ENCODE results near the gene KDELR3. TPM values are rescaled to one million over a fixed set of nuclear protein-coding genes. Genes with fewer than 3 reads are reported as not detected.

KDELR3 gene
- total RNA-seq, 1 donor from 2014 or later = 3.7 TPM

- H3K27ac Mint-ChIP-seq (ENCODE audit: unreplicated experiment) = peak overlapping the region; percentile 26
- no peak overlapping the region for H3K4me3 Mint-ChIP-seq (ENCODE audit: unreplicated experiment)
- no peak for TF ChIP-seq CTCF (IDR thresholded peaks at IDR 0.05; ENCODE audit: unreplicated experiment)
- H3K9me3 Mint-ChIP-seq (ENCODE audit: unreplicated experiment) = no peaks in the 10 kb centered on the region
- no peaks in the 10 kb centered on the region for H3K4me1 Mint-ChIP-seq (ENCODE audit: unreplicated experiment)
- peaks cover 1% of the 10 kb centered on the region for H3K27me3 Mint-ChIP-seq (ENCODE audit: unreplicated experiment)
- peaks cover 35% of the 10 kb centered on the region for H3K36me3 Mint-ChIP-seq (ENCODE audit: low read depth, unreplicated experiment)
- DNase-seq (ENCODE audit: low spot score) = no peak
Measured at GRCh38 chr22:38481162-38481870, 13.4 kb downstream of the KDELR3 start.

- DNase-seq (ENCODE audit: low spot score) = no peak
- H3K9me3 Mint-ChIP-seq (ENCODE audit: unreplicated experiment) = no peaks in the 10 kb centered on the region
- H3K27ac Mint-ChIP-seq (ENCODE audit: unreplicated experiment) = no peak overlapping the region
- no peaks in the 10 kb centered on the region for H3K4me1 Mint-ChIP-seq (ENCODE audit: unreplicated experiment)
- no peak for TF ChIP-seq CTCF (IDR thresholded peaks at IDR 0.05; ENCODE audit: unreplicated experiment)
- peaks cover 1% of the 10 kb centered on the region for H3K27me3 Mint-ChIP-seq (ENCODE audit: unreplicated experiment)
- H3K36me3 Mint-ChIP-seq (ENCODE audit: low read depth, unreplicated experiment) = peaks cover 35% of the 10 kb centered on the region
- no peak overlapping the region for H3K4me3 Mint-ChIP-seq (ENCODE audit: unreplicated experiment)
Measured at GRCh38 chr22:38481871-38482332, 14.0 kb downstream of the KDELR3 start.

- Mint-ChIP-seq H3K27ac (ENCODE audit: unreplicated experiment) (no peak overlapping the region), H3K4me1 (ENCODE audit: unreplicated experiment) (peaks cover under 1% of the 10 kb centered on the region), H3K9me3 (ENCODE audit: unreplicated experiment) (no peaks in the 10 kb centered on the region), H3K36me3 (ENCODE audit: low read depth, unreplicated experiment) (peaks cover 36% of the 10 kb centered on the region), H3K4me3 (ENCODE audit: unreplicated experiment) (no peak overlapping the region), H3K27me3 (ENCODE audit: unreplicated experiment) (peaks cover 2% of the 10 kb centered on the region)
- no peak for DNase-seq (ENCODE audit: low spot score)
- TF ChIP-seq CTCF (IDR thresholded peaks at IDR 0.05; ENCODE audit: unreplicated experiment) = no peak
Measured at GRCh38 chr22:38482662-38483308, 14.9 kb downstream of the KDELR3 start.

GRCh38 chr22:38484244-38484643, 16.3 kb downstream of the KDELR3 start:
- no peak for TF ChIP-seq CTCF (IDR thresholded peaks at IDR 0.05; ENCODE audit: unreplicated experiment)
- H3K27ac Mint-ChIP-seq (ENCODE audit: unreplicated experiment) = no peak overlapping the region
- H3K4me3 Mint-ChIP-seq (ENCODE audit: unreplicated experiment) = peak overlapping the region; percentile 33
- H3K36me3 Mint-ChIP-seq (ENCODE audit: low read depth, unreplicated experiment) = peaks cover 46% of the 10 kb centered on the region
- DNase-seq (ENCODE audit: low spot score) = no peak
- H3K27me3 Mint-ChIP-seq (ENCODE audit: unreplicated experiment) = peaks cover 4% of the 10 kb centered on the region
- H3K9me3 Mint-ChIP-seq (ENCODE audit: unreplicated experiment) = no peaks in the 10 kb centered on the region
- peaks cover 3% of the 10 kb centered on the region for H3K4me1 Mint-ChIP-seq (ENCODE audit: unreplicated experiment)

- H3K4me3 Mint-ChIP-seq (ENCODE audit: unreplicated experiment) = no peak overlapping the region
- peaks cover 58% of the 10 kb centered on the region for H3K36me3 Mint-ChIP-seq (ENCODE audit: low read depth, unreplicated experiment)
- peaks cover 6% of the 10 kb centered on the region for H3K4me1 Mint-ChIP-seq (ENCODE audit: unreplicated experiment)
- no peaks in the 10 kb centered on the region for H3K9me3 Mint-ChIP-seq (ENCODE audit: unreplicated experiment)
- peaks cover 4% of the 10 kb centered on the region for H3K27me3 Mint-ChIP-seq (ENCODE audit: unreplicated experiment)
- TF ChIP-seq CTCF (IDR thresholded peaks at IDR 0.05; ENCODE audit: unreplicated experiment) = no peak
- no peak overlapping the region for H3K27ac Mint-ChIP-seq (ENCODE audit: unreplicated experiment)
- DNase-seq (ENCODE audit: low spot score) = no peak
Measured at GRCh38 chr22:38485783-38486182, 17.9 kb downstream of the KDELR3 start.
